ENCODE measurements around the gene MRPS5. TPM values are rescaled to one million over a fixed set of nuclear protein-coding genes. Genes with fewer than 3 reads are reported as not detected.

The MRPS5 gene
- total RNA-seq, 1 donor from 2014 or later: 93.6 TPM

- DNase-seq (ENCODE audit: low spot score): no peak
- peak overlapping the region; percentile 88 for H3K27ac Mint-ChIP-seq
- no peaks in the 10 kb centered on the region for H3K27me3 Mint-ChIP-seq (ENCODE audit: insufficient read depth)
- intact Hi-C loops (cut with micrococcal nuclease): no loop called here
- H3K4me3 Mint-ChIP-seq: peak overlapping the region; percentile 59
- no peaks in the 10 kb centered on the region for H3K9me3 Mint-ChIP-seq
- peaks cover under 1% of the 10 kb centered on the region for H3K36me3 Mint-ChIP-seq (ENCODE audit: low read depth)
- H3K4me1 Mint-ChIP-seq (ENCODE audit: low read depth): peaks cover 42% of the 10 kb centered on the region
Measured at GRCh38 chr2:95063086-95063958, 58.3 kb downstream of the MRPS5 start.

GRCh38 chr2:95062242-95063085 is 59.1 kb downstream of the MRPS5 start:
- H3K4me3 Mint-ChIP-seq: peak overlapping the region; percentile 38

GRCh38 chr2:95061601-95062183 is 59.9 kb downstream of the MRPS5 start:
- no peaks in the 10 kb centered on the region for H3K9me3 Mint-ChIP-seq
- H3K27me3 Mint-ChIP-seq (ENCODE audit: insufficient read depth): no peaks in the 10 kb centered on the region
- no peak for DNase-seq (ENCODE audit: low spot score)
- H3K36me3 Mint-ChIP-seq (ENCODE audit: low read depth): no peaks in the 10 kb centered on the region
- intact Hi-C loops (cut with micrococcal nuclease): loop anchor here (1.0 kb wide), 1 partner anchor 13 kb away; no protein-coding TSS in a partner anchor
- peak overlapping the region; percentile 26 for H3K4me3 Mint-ChIP-seq
- H3K4me1 Mint-ChIP-seq (ENCODE audit: low read depth): peaks cover 43% of the 10 kb centered on the region
- peak overlapping the region; percentile 88 for H3K27ac Mint-ChIP-seq

More at GRCh38 chr2:95062242-95063085, 59.1 kb downstream of the MRPS5 start:
- peak overlapping the region; percentile 88 for H3K27ac Mint-ChIP-seq
- DNase-seq (ENCODE audit: low spot score): no peak
- no peaks in the 10 kb centered on the region for H3K36me3 Mint-ChIP-seq (ENCODE audit: low read depth)
- H3K4me1 Mint-ChIP-seq (ENCODE audit: low read depth): peaks cover 43% of the 10 kb centered on the region
- no peaks in the 10 kb centered on the region for H3K27me3 Mint-ChIP-seq (ENCODE audit: insufficient read depth)
- no peaks in the 10 kb centered on the region for H3K9me3 Mint-ChIP-seq
- intact Hi-C loops (cut with micrococcal nuclease): loop anchor here (1.0 kb wide), 1 partner anchor 12 kb away; no protein-coding TSS in a partner anchor

DNA sequence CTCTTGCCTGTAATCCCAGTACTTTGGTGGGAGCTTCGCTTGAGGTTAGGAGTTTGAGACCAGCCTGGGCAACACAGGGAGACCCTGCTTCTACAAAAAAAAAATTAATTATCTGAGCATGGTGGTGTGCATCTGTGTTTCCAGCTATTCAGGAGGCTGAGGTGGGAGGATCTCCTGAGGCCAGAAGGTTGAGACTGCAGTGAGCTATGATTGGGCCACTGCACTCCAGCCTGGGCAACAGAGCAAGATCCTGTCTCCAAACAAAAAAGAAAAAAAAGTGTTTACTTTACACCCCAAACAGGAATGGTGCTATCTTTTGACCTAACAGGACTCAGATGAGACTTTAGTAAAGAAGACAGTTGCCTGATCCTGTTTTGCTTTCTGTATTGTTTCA is 60.5 kb downstream of the MRPS5 start:
- peaks cover 1% of the 10 kb centered on the region for H3K36me3 Mint-ChIP-seq (ENCODE audit: low read depth)
- H3K9me3 Mint-ChIP-seq: no peaks in the 10 kb centered on the region
- no peaks in the 10 kb centered on the region for H3K27me3 Mint-ChIP-seq (ENCODE audit: insufficient read depth)
- intact Hi-C loops (cut with micrococcal nuclease): no loop called here
- DNase-seq (ENCODE audit: low spot score): no peak
- peak overlapping the region; percentile 26 for H3K4me3 Mint-ChIP-seq
- peak overlapping the region; percentile 88 for H3K27ac Mint-ChIP-seq
- H3K4me1 Mint-ChIP-seq (ENCODE audit: low read depth): peaks cover 48% of the 10 kb centered on the region

DNA sequence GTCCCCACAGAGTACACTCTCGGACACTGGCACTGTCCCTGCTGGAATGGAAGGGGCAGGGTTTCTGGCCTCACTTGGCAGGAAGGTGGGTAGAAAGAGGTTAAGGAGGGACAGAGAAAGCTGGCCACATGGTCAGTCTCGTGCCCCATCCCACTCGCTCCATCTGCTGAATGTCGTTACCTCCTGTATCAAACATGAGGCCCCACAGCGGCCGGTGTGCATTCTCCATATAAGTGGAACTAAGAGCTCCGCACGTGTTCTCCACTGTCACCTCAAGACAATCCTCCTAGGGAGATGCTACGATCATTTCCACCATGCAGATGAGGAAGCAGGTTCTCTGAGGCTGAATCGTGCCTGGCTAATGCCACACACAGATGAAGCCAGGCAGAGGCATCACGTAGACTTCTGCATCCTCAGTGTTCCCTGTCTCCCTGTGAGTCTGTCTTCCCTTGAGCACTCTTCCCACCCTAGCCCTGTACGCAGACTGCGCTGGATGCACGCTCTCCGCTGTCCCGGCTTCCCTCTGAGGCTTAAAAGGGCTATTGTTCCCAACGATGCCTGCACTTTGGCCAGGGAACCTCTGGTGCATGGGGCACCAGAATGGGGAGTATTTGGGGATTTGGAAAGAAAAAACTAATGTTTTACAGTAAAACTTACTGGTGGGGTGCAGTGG is 61.0 kb downstream of the MRPS5 start:
- Mint-ChIP-seq H3K27me3 (ENCODE audit: insufficient read depth) (no peaks in the 10 kb centered on the region), H3K4me3 (no peak overlapping the region), H3K4me1 (ENCODE audit: low read depth) (peaks cover 53% of the 10 kb centered on the region), H3K27ac (peak overlapping the region; percentile 30), H3K36me3 (ENCODE audit: low read depth) (peaks cover 6% of the 10 kb centered on the region), H3K9me3 (no peaks in the 10 kb centered on the region)
- intact Hi-C loops (cut with micrococcal nuclease): no loop called here
- DNase-seq (ENCODE audit: low spot score): no peak

- Mint-ChIP-seq H3K27me3 (ENCODE audit: insufficient read depth) (no peaks in the 10 kb centered on the region), H3K4me1 (ENCODE audit: low read depth) (peaks cover 61% of the 10 kb centered on the region), H3K36me3 (ENCODE audit: low read depth) (peaks cover 9% of the 10 kb centered on the region), H3K9me3 (no peaks in the 10 kb centered on the region), H3K4me3 (no peak overlapping the region), H3K27ac (no peak overlapping the region)
- no peak for DNase-seq (ENCODE audit: low spot score)
- intact Hi-C loops (cut with micrococcal nuclease): no loop called here
Measured at GRCh38 chr2:95059656-95060370, 61.8 kb downstream of the MRPS5 start.

DNA sequence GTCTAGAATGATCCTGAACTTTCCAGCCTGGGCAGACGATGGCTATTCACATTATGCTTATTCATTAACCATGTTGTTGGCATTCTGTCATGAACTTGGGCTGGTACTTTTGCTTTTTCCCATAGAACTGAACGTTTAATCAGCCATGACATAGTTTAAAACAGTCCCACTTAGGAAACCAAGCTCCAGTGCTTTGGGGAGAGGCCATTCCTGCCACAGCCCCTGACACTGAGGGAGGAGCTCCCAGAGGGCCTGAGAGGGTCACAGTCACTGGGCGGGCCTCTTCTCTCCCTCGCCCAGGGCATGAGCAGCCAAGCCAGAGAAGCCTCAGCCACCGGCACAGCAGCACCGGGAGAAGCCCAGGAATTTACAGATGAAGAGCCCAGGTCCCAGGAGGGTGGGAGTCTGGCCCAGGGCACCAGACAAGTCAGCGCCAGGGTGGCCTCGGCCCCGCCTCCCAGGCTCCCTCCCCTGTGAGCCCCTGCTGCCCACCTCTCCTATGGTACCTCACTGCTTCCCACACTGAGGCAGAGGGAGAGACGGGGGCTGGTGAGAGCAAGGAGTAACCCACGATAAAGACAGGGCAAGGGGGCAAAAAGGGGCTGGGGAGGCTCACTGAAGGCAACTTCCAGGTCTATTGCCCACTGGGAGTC is 62.5 kb downstream of the MRPS5 start:
- no peak for DNase-seq (ENCODE audit: low spot score)
- no peaks in the 10 kb centered on the region for H3K9me3 Mint-ChIP-seq
- no peak overlapping the region for H3K27ac Mint-ChIP-seq
- no peaks in the 10 kb centered on the region for H3K27me3 Mint-ChIP-seq (ENCODE audit: insufficient read depth)
- H3K4me3 Mint-ChIP-seq: no peak overlapping the region
- peaks cover 66% of the 10 kb centered on the region for H3K4me1 Mint-ChIP-seq (ENCODE audit: low read depth)
- peaks cover 13% of the 10 kb centered on the region for H3K36me3 Mint-ChIP-seq (ENCODE audit: low read depth)
- intact Hi-C loops (cut with micrococcal nuclease): no loop called here

DNA sequence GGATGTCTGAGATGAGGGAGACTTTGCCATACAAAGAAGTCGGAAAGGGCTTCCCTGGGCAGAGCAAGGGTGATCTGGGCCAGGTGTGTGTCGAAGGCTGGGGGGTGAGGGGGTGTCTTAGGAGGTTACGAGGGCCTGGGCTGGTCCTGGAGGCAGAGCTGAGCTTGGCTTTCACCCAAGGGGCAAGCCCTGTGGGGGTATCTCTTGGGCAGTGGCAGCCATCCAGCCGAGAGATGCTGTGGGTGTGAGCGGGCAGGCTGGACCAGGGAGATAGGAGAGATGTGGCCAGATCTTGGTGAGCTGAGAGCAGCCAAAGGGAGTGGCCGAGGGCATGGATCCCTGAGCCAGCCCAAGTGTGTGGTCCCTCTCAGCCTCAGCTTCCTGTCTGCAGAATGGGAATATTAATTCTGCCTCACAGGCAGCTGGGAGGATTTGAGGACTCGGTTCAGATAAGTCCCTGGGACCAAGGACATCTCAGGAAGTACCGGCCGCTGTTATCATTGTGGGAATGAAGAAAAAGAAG is 63.1 kb downstream of the MRPS5 start:
- intact Hi-C loops (cut with micrococcal nuclease): no loop called here
- H3K4me1 Mint-ChIP-seq (ENCODE audit: low read depth): peaks cover 66% of the 10 kb centered on the region
- no peak overlapping the region for H3K4me3 Mint-ChIP-seq
- peaks cover 19% of the 10 kb centered on the region for H3K36me3 Mint-ChIP-seq (ENCODE audit: low read depth)
- H3K9me3 Mint-ChIP-seq: no peaks in the 10 kb centered on the region
- peak overlapping the region; percentile 76 for H3K27ac Mint-ChIP-seq
- no peaks in the 10 kb centered on the region for H3K27me3 Mint-ChIP-seq (ENCODE audit: insufficient read depth)
- no peak for DNase-seq (ENCODE audit: low spot score)

- Mint-ChIP-seq H3K27ac (peak overlapping the region; percentile 76), H3K4me1 (ENCODE audit: low read depth) (peaks cover 66% of the 10 kb centered on the region), H3K27me3 (ENCODE audit: insufficient read depth) (no peaks in the 10 kb centered on the region), H3K9me3 (no peaks in the 10 kb centered on the region), H3K36me3 (ENCODE audit: low read depth) (peaks cover 26% of the 10 kb centered on the region), H3K4me3 (no peak overlapping the region)
- DNase-seq (ENCODE audit: low spot score): no peak
- intact Hi-C loops (cut with micrococcal nuclease): no loop called here
Measured at GRCh38 chr2:95057535-95058370, 63.9 kb downstream of the MRPS5 start.

GRCh38 chr2:95056461-95057459 is 64.8 kb downstream of the MRPS5 start:
- H3K4me1 Mint-ChIP-seq (ENCODE audit: low read depth): peaks cover 67% of the 10 kb centered on the region
- H3K36me3 Mint-ChIP-seq (ENCODE audit: low read depth): peaks cover 34% of the 10 kb centered on the region
- intact Hi-C loops (cut with micrococcal nuclease): no loop called here
- H3K4me3 Mint-ChIP-seq: no peak overlapping the region
- H3K27me3 Mint-ChIP-seq (ENCODE audit: insufficient read depth): no peaks in the 10 kb centered on the region
- no peak overlapping the region for H3K27ac Mint-ChIP-seq
- DNase-seq (ENCODE audit: low spot score): no peak
- H3K9me3 Mint-ChIP-seq: no peaks in the 10 kb centered on the region

All from activated T-helper 1 cell treated with anti-CD3 and anti-CD28 coated beads, Interleukin-12 subunit alpha, Interleukin-12 subunit beta, Interleukin-2, Interleukin-4 antibody, amounts not matched to agents 30 ng/mL and 10 ng/mL and 1 ng/mL, durations not matched to agents 14 hours and 24 hours and 36 hours (primary cell).